ENCODE measurements around the gene RNF5. TPM values are rescaled to one million over a fixed set of nuclear protein-coding genes. Genes with fewer than 3 reads are reported as not detected.

RNF5 gene
- polyA plus RNA-seq, 1 of the 3 experiments (the other 2 are of a cell fraction) = 110 TPM

DNA sequence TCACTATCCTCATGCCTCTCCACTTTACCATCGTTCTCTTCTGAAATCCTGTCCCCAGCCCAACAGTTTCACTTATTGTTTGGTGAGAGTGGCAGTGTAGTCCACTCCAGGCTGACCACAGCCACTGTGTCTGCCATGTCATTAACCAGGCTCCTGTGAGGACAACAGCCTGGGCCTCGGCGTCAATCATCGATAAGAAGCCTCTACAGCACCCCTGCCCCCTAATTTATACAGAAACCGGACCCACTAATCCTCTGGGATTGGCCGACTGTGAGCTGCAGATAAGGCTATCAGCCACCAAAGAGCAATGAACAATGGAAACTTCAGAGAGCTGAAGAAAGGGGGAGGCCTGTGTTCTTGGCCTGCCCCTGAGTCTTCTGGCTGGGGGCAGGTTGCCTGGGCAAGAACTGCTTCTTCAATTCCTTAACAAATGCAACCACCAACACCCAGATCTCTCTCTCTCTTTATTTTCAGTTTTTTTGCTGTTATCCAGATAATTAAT, 10.4 kb upstream of the RNF5 start:
- Histone ChIP-seq H3K27me3 (ENCODE audit: insufficient read depth) (no peaks in the 10 kb centered on the region), H3K9me3 (no peaks in the 10 kb centered on the region), H3K9me2 (no peaks in the 10 kb centered on the region), H3K79me2 (ENCODE audit: insufficient read depth) (peaks cover 13% of the 10 kb centered on the region), H2AFZ (ENCODE audit: low read depth) (no peak overlapping the region), H3K4me1 (ENCODE audit: control insufficient read depth in 1 of 2, insufficient read depth in 2 of 2, low read depth in 1 of 2, low read length in 1 of 2) (peaks cover 0 to 1% of the 10 kb centered on the region in 2 experiments; a peak in 1 of 4 replicates), H3K27ac (ENCODE audit: low read depth in 2 of 2, low read length in 1 of 2) (no peak overlapping the region), H3K4me3 (ENCODE audit: low read depth in 2 of 2, low read length in 1 of 2) (no peak overlapping the region), H3K36me3 (replicated peaks in 1 of 2; ENCODE audit: control insufficient read depth in 1 of 2, insufficient read depth in 2 of 2, low read length in 1 of 2) (peaks cover 9 to 36% of the 10 kb centered on the region in 2 experiments), H3K9ac (no peak overlapping the region), H4K20me1 (ENCODE audit: insufficient read depth) (no peaks in the 10 kb centered on the region), H3F3A (replicated peaks; ENCODE audit: insufficient read depth) (peaks cover 2% of the 10 kb centered on the region), H3K4me2 (no peak overlapping the region)
- no peak for DNase-seq
- ChIA-PET POLR2A (no interaction called here), CTCF (interaction anchor here (1.2 kb wide), 1 partner anchor 49 kb away, joined by 3 read pairs; no protein-coding TSS in a partner anchor)
- WGBS (ENCODE audit: low lambda C conversion rate) = 91% methylated on average over 6 of the region's 6 CpGs
- TF ChIP-seq FOXM1 (IDR thresholded peaks at IDR 0.05; ENCODE audit: low read depth) (no peak), NRF1 (IDR thresholded peaks at IDR 0.05; ENCODE audit: low read depth, low read length) (no peak), RFX5 (IDR thresholded peaks at IDR 0.05; ENCODE audit: low read length) (no peak), SIN3A (IDR thresholded peaks at IDR 0.05; ENCODE audit: borderline replicate concordance, low read depth, low read length) (no peak), GATA2 (CRISPR knock-in tag; IDR thresholded peaks at IDR 0.05) (no peak), SMC3 (IDR thresholded peaks at IDR 0.05; ENCODE audit: low read depth, low read length) (no peak), GABPA (IDR thresholded peaks at IDR 0.05; ENCODE audit: low read depth) (no peak), ELF1 (IDR thresholded peaks at IDR 0.05) (no peak)
- TF ChIP-seq, protein P1, sequence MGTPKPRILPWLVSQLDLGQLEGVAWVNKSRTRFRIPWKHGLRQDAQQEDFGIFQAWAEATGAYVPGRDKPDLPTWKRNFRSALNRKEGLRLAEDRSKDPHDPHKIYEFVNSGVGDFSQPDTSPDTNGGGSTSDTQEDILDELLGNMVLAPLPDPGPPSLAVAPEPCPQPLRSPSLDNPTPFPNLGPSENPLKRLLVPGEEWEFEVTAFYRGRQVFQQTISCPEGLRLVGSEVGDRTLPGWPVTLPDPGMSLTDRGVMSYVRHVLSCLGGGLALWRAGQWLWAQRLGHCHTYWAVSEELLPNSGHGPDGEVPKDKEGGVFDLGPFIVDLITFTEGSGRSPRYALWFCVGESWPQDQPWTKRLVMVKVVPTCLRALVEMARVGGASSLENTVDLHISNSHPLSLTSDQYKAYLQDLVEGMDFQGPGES (IDR thresholded peaks at IDR 0.05; ENCODE audit: low read depth, low read length) = no peak
- TF ChIP-seq, protein P2, sequence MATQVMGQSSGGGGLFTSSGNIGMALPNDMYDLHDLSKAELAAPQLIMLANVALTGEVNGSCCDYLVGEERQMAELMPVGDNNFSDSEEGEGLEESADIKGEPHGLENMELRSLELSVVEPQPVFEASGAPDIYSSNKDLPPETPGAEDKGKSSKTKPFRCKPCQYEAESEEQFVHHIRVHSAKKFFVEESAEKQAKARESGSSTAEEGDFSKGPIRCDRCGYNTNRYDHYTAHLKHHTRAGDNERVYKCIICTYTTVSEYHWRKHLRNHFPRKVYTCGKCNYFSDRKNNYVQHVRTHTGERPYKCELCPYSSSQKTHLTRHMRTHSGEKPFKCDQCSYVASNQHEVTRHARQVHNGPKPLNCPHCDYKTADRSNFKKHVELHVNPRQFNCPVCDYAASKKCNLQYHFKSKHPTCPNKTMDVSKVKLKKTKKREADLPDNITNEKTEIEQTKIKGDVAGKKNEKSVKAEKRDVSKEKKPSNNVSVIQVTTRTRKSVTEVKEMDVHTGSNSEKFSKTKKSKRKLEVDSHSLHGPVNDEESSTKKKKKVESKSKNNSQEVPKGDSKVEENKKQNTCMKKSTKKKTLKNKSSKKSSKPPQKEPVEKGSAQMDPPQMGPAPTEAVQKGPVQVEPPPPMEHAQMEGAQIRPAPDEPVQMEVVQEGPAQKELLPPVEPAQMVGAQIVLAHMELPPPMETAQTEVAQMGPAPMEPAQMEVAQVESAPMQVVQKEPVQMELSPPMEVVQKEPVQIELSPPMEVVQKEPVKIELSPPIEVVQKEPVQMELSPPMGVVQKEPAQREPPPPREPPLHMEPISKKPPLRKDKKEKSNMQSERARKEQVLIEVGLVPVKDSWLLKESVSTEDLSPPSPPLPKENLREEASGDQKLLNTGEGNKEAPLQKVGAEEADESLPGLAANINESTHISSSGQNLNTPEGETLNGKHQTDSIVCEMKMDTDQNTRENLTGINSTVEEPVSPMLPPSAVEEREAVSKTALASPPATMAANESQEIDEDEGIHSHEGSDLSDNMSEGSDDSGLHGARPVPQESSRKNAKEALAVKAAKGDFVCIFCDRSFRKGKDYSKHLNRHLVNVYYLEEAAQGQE (IDR thresholded peaks at IDR 0.05; ENCODE audit: low read depth, low read length) = no peak
- TF ChIP-seq, protein P3, sequence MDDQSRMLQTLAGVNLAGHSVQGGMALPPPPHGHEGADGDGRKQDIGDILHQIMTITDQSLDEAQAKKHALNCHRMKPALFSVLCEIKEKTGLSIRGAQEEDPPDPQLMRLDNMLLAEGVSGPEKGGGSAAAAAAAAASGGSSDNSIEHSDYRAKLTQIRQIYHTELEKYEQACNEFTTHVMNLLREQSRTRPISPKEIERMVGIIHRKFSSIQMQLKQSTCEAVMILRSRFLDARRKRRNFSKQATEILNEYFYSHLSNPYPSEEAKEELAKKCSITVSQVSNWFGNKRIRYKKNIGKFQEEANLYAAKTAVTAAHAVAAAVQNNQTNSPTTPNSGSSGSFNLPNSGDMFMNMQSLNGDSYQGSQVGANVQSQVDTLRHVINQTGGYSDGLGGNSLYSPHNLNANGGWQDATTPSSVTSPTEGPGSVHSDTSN (IDR thresholded peaks at IDR 0.05) = no peak
- TF ChIP-seq, protein P4, sequence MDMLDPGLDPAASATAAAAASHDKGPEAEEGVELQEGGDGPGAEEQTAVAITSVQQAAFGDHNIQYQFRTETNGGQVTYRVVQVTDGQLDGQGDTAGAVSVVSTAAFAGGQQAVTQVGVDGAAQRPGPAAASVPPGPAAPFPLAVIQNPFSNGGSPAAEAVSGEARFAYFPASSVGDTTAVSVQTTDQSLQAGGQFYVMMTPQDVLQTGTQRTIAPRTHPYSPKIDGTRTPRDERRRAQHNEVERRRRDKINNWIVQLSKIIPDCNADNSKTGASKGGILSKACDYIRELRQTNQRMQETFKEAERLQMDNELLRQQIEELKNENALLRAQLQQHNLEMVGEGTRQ (IDR thresholded peaks at IDR 0.05; ENCODE audit: borderline replicate concordance, low read depth, low read length) = no peak
- TF ChIP-seq, protein P5, sequence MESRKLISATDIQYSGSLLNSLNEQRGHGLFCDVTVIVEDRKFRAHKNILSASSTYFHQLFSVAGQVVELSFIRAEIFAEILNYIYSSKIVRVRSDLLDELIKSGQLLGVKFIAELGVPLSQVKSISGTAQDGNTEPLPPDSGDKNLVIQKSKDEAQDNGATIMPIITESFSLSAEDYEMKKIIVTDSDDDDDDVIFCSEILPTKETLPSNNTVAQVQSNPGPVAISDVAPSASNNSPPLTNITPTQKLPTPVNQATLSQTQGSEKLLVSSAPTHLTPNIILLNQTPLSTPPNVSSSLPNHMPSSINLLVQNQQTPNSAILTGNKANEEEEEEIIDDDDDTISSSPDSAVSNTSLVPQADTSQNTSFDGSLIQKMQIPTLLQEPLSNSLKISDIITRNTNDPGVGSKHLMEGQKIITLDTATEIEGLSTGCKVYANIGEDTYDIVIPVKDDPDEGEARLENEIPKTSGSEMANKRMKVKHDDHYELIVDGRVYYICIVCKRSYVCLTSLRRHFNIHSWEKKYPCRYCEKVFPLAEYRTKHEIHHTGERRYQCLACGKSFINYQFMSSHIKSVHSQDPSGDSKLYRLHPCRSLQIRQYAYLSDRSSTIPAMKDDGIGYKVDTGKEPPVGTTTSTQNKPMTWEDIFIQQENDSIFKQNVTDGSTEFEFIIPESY (IDR thresholded peaks at IDR 0.05; ENCODE audit: borderline replicate concordance, low read depth) = no peak

All from SK-N-SH (cell line).